ENCODE results near the gene FAM204A.

DNA sequence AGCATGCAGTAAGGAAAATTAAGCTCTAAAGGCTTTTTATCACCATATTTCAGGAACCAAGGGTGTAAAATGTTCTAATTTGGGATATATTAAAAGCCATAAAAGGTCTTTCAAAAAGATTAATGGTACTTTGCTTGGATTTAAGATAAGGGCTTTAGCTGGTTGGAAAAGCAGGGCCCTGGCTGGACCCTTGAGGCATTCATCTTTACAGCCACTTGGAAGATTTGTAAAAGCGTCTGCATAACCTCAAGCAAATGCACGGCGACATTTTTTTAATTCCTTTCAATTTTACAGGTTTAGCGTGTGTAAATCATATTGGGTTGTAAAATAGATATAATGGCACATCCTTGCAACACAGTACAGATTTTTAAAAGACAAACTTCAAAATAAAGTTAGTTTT is 27.2 kb downstream of the FAM204A start:
- TF ChIP-seq, protein P1, sequence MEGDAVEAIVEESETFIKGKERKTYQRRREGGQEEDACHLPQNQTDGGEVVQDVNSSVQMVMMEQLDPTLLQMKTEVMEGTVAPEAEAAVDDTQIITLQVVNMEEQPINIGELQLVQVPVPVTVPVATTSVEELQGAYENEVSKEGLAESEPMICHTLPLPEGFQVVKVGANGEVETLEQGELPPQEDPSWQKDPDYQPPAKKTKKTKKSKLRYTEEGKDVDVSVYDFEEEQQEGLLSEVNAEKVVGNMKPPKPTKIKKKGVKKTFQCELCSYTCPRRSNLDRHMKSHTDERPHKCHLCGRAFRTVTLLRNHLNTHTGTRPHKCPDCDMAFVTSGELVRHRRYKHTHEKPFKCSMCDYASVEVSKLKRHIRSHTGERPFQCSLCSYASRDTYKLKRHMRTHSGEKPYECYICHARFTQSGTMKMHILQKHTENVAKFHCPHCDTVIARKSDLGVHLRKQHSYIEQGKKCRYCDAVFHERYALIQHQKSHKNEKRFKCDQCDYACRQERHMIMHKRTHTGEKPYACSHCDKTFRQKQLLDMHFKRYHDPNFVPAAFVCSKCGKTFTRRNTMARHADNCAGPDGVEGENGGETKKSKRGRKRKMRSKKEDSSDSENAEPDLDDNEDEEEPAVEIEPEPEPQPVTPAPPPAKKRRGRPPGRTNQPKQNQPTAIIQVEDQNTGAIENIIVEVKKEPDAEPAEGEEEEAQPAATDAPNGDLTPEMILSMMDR (IDR thresholded peaks at IDR 0.05; ENCODE audit: insufficient read depth, low read length, poor library complexity, severe bottlenecking) = no peak
- TF ChIP-seq EZH2phosphoT487 (conservative IDR thresholded peaks at IDR 0.05; ENCODE audit: low read length) = no peak
